H9 (cell line): ENCODE results near the gene EBF4. TPM values are rescaled to one million over a fixed set of nuclear protein-coding genes. Genes with fewer than 3 reads are reported as not detected.
"Not testable (repeated sequence)": the region's sequence is repeated elsewhere in the genome, so short reads cannot be mapped to it uniquely, and the experiment has no call there.

Experiments
- DNase-seq: peaks from one replicate; pipeline ENCODE4 v3.0.0-alpha.2; 2017
- H2AFZ ChIP-seq: one replicate; pipeline ENCODE4 v1.6.1; 2013; ENCODE audit warnings: mild to moderate bottlenecking, low read length, control low read depth, moderate library complexity
- H2AK5ac ChIP-seq: 2 replicates; pipeline ENCODE4 v1.6.1; 2013; ENCODE audit warnings: low read length, control low read depth, mixed read lengths; ENCODE audit not compliant: insufficient read length
- H2BK120ac ChIP-seq: one replicate; pipeline ENCODE4 v1.6.1; 2013; ENCODE audit warnings: low read depth, mild to moderate bottlenecking, low read length, control low read depth, inconsistent platforms; ENCODE audit not compliant: poor library complexity, severe bottlenecking
- H2BK12ac ChIP-seq: 2 replicates; pipeline ENCODE4 v1.6.1; 2013; ENCODE audit warnings: low read length, control low read depth, mixed read lengths, low read depth; ENCODE audit not compliant: insufficient read length
- H2BK15ac ChIP-seq: 2 replicates; pipeline ENCODE4 v1.6.1; 2013; ENCODE audit warnings: low read depth, low read length, control low read depth
- H2BK20ac ChIP-seq: one replicate; pipeline ENCODE4 v1.6.1; 2013; ENCODE audit warnings: low read depth, mild to moderate bottlenecking, low read length, control low read depth, inconsistent platforms; ENCODE audit not compliant: poor library complexity, severe bottlenecking
- H2BK5ac ChIP-seq: 2 replicates; pipeline ENCODE4 v1.6.1; 2013; ENCODE audit warnings: low read length, control low read depth, mixed read lengths; ENCODE audit not compliant: insufficient read length
- H3K14ac ChIP-seq: 2 replicates; pipeline ENCODE4 v1.6.1; 2013; ENCODE audit warnings: low read length, control low read depth; ENCODE audit not compliant: insufficient read depth
- H3K18ac ChIP-seq: 2 replicates; pipeline ENCODE4 v1.6.1; 2013; ENCODE audit warnings: low read depth, mild to moderate bottlenecking, mixed read lengths, low read length, control low read depth; ENCODE audit not compliant: insufficient read length
- H3K23ac ChIP-seq: 2 replicates; pipeline ENCODE4 v1.6.1; 2013; ENCODE audit warnings: low read length, control low read depth, mixed read lengths, low read depth; ENCODE audit not compliant: insufficient read length
- H3K23me2 ChIP-seq: 2 replicates; pipeline ENCODE4 v1.6.1; 2013; ENCODE audit warnings: low read depth, mild to moderate bottlenecking, mixed read lengths, low read length, control low read depth; ENCODE audit not compliant: insufficient read length, poor library complexity, severe bottlenecking
- H3K27ac ChIP-seq: 2 replicates; pipeline ENCODE4 v1.5.1; 2013; ENCODE audit warnings: low read length, control low read depth, mixed read lengths, low read depth; ENCODE audit not compliant: insufficient read length
- H3K27me3 ChIP-seq: 2 replicates; pipeline ENCODE4 v1.6.1; 2013; ENCODE audit warnings: low read length, control low read depth, inconsistent platforms; ENCODE audit not compliant: insufficient read depth
- H3K4ac ChIP-seq: 2 replicates; pipeline ENCODE4 v1.6.1; 2013; ENCODE audit warnings: low read depth, mild to moderate bottlenecking, control low read depth, inconsistent platforms, low read length, moderate library complexity
- H3K4me1 ChIP-seq: 2 replicates; pipeline ENCODE4 v1.6.1; 2013; ENCODE audit warnings: low read length, control low read depth, inconsistent platforms; ENCODE audit not compliant: insufficient read depth
- H3K4me2 ChIP-seq: 2 replicates; pipeline ENCODE4 v1.6.1; 2013; ENCODE audit warnings: low read length, control low read depth, mixed read lengths; ENCODE audit not compliant: insufficient read length, insufficient read depth
- H3K56ac ChIP-seq: 2 replicates; pipeline ENCODE4 v1.6.1; 2013; ENCODE audit warnings: low read depth, mild to moderate bottlenecking, mixed read lengths, low read length, control low read depth; ENCODE audit not compliant: insufficient read length
- H3K79me1 ChIP-seq: 2 replicates; pipeline ENCODE4 v1.6.1; 2013; ENCODE audit warnings: low read depth, mild to moderate bottlenecking, moderate library complexity, low read length, control low read depth, inconsistent platforms; ENCODE audit not compliant: insufficient read depth, poor library complexity, severe bottlenecking
- H3K79me2 ChIP-seq: 2 replicates; pipeline ENCODE4 v1.6.1; 2013; ENCODE audit warnings: low read length, control low read depth, inconsistent platforms; ENCODE audit not compliant: insufficient read depth
- H3K9ac ChIP-seq: 2 replicates; pipeline ENCODE4 v1.6.1; 2013; ENCODE audit warnings: low read length, control low read depth, mixed read lengths; ENCODE audit not compliant: insufficient read length; ENCODE audit errors: extremely low read depth
- H3K9me3 ChIP-seq: one replicate; pipeline ENCODE4 v1.6.1; 2013; ENCODE audit warnings: low read depth, low read length, inconsistent platforms; ENCODE audit not compliant: control insufficient read depth
- H3T11ph ChIP-seq: one replicate; pipeline ENCODE4 v1.6.1; 2013; ENCODE audit warnings: mild to moderate bottlenecking, low read length, control low read depth, inconsistent platforms
- H4K20me1 ChIP-seq: one replicate; pipeline ENCODE4 v1.6.1; 2013; ENCODE audit not compliant: control insufficient read depth, insufficient read length, insufficient read depth
- H4K5ac ChIP-seq: 2 replicates; pipeline ENCODE4 v1.6.1; 2013; ENCODE audit warnings: low read depth, mild to moderate bottlenecking, mixed read lengths, low read length, control low read depth; ENCODE audit not compliant: insufficient read length
- H4K8ac ChIP-seq: replicated peaks from 2 replicates; pipeline ENCODE4 v1.6.1; 2013; ENCODE audit warnings: low read length, control low read depth, mixed read lengths, low read depth; ENCODE audit not compliant: insufficient read length
- H4K91ac ChIP-seq: 2 replicates; pipeline ENCODE4 v1.6.1; 2013; ENCODE audit warnings: low read depth, mild to moderate bottlenecking, moderate library complexity, mixed read lengths, low read length, control low read depth; ENCODE audit not compliant: insufficient read length
- H3K27ac Mint-ChIP-seq, 3 experiments: 2 replicates in 2 of 3; 3 replicates in 1 of 3; pipeline ENCODE4 v1.8.0; 2020 to 2021; ENCODE audit warnings: mixed read lengths in 3 of 3, mild to moderate bottlenecking in 1 of 3, moderate library complexity in 1 of 3
- H3K27me3 Mint-ChIP-seq: 2 replicates; pipeline ENCODE4 v1.8.0; 2021; ENCODE audit warnings: low read depth, mild to moderate bottlenecking, moderate library complexity, mixed read lengths
- H3K36me3 Mint-ChIP-seq, 3 experiments: 2 replicates in 2 of 3; 3 replicates in 1 of 3; pipeline ENCODE4 v1.8.0; 2020 to 2021; ENCODE audit warnings: low read depth in 3 of 3, mixed read lengths in 3 of 3; ENCODE audit not compliant: insufficient read depth in 1 of 3
- H3K4me1 Mint-ChIP-seq, 2 experiments: 2 replicates each; pipeline ENCODE4 v1.8.0; 2020; ENCODE audit warnings: mixed read lengths in 2 of 2
- H3K4me3 Mint-ChIP-seq, 2 experiments: 2 replicates in 1 of 2; 3 replicates in 1 of 2; pipeline ENCODE4 v1.8.0; 2020 to 2021; ENCODE audit warnings: mild to moderate bottlenecking in 2 of 2, mixed read lengths in 2 of 2, moderate library complexity in 1 of 2
- H3K9me3 Mint-ChIP-seq, 2 experiments: 2 replicates in 1 of 2; 3 replicates in 1 of 2; pipeline ENCODE4 v1.8.0; 2020; ENCODE audit warnings: mild to moderate bottlenecking in 2 of 2, mixed read lengths in 2 of 2, moderate library complexity in 1 of 2
- WGBS: extraction: QIAGEN DNeasy Blood & Tissue Kit; methylation state at CpG from one replicate; pipeline ENCODE4 v1.1.7; 2013; ENCODE audit warnings: missing lambda C conversion rate, low lambda C conversion rate, mixed read lengths; ENCODE audit not compliant: insufficient read length; ENCODE audit errors: extremely low coverage; 5-methylcytosine and 5-hydroxymethylcytosine counted together
- total RNA-seq: library from RNA; stranded (reverse); gene quantifications from 2 replicates; pipeline ENCODE4 v1.2.1, GENCODE V29; 2021
- TF ChIP-seq, protein P1 (sequence below): fragments of 200-600 bp; sonication (generic); conservative IDR thresholded peaks from 3 replicates; pipeline ENCODE4 v1.8.0; 2021; ENCODE audit warnings: antibody characterized with exemption, mild to moderate bottlenecking

Gene EBF4
- total RNA-seq, 1 experiment from 2014 or later: 3.9 TPM

DNA sequence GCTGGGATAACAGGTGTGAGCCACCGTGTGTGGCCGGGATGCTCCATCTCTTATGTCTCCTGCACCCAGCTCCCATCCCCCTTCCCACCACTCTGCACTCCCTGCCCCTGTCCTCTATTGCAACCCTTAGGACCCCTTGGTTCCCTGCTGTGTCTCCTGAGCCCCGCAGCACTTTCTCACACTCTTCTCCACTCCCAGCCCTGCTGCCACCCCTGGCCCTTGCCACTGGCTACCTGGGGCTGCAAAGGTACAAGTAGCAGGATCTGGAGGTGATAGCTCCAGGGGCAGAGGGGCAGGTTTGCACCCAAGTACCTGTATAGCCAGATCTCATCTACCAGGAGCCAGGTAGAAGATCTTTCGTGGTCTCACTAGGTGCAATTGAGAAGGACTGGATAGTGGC, 114.4 kb downstream of the EBF4 start:
- H4K91ac ChIP-seq: no peak overlapping the region

DNA sequence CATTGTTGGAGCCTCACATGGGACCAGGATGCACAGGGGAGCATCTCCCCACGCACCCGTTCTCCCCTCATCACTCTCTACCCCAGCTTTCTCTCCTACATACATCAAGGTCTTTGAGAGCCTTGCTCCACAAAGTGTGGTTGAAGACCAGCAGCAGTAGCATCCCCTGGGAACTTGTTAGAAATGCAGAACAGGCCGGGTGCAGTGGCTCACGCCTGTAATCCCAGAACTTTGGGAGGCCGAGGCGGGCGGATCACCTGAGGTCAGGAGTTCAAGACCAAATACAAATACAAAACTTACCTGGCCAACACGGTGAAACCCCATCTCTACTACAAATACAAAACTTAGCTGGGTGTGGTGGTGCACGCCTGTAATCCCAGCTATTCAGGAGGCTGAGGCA, 115.3 kb downstream of the EBF4 start:
- H3T11ph ChIP-seq, H2AK5ac ChIP-seq, H3K9ac ChIP-seq, H3K79me2 ChIP-seq, H4K20me1 ChIP-seq, H3K56ac ChIP-seq, H2BK12ac ChIP-seq, H2BK15ac ChIP-seq, H3K14ac ChIP-seq, H3K4me1 ChIP-seq, H2BK20ac ChIP-seq, DNase-seq, H3K27ac ChIP-seq, H3K9me3 ChIP-seq, H3K23ac ChIP-seq, H4K8ac ChIP-seq, H2BK120ac ChIP-seq, H3K18ac ChIP-seq, H4K5ac ChIP-seq, H3K79me1 ChIP-seq, H4K91ac ChIP-seq, H3K27ac Mint-ChIP-seq, H3K4ac ChIP-seq, H3K4me3 Mint-ChIP-seq, H3K36me3 Mint-ChIP-seq, H3K23me2 ChIP-seq, H3K4me2 ChIP-seq, H2BK5ac ChIP-seq, H2AFZ ChIP-seq: not testable (repeated sequence)
- H3K27me3 Mint-ChIP-seq: peaks cover 72% of the 10 kb centered on the region
- H3K27me3 ChIP-seq: peaks cover 31% of the 10 kb centered on the region
- H3K4me1 Mint-ChIP-seq: peaks cover 11 to 17% of the 10 kb centered on the region in 2 experiments
- no CpG with 5 or more reads among the region's 9 CpGs for whole genome bisulfite sequencing
- H3K9me3 Mint-ChIP-seq: peaks cover 8 to 14% of the 10 kb centered on the region in 2 experiments

More for the DNA sequence above, 114.4 kb downstream of the EBF4 start:
- H3K23ac ChIP-seq: no peak overlapping the region
- no peaks in the 10 kb centered on the region for H4K20me1 ChIP-seq
- no peak overlapping the region for H2BK20ac ChIP-seq
- no peak overlapping the region for H3K14ac ChIP-seq
- no peak for DNase-seq
- H3K9me3 ChIP-seq: no peaks in the 10 kb centered on the region
- H4K5ac ChIP-seq: no peak overlapping the region
- Mint-ChIP-seq H3K4me3 (no peak overlapping the region), H3K27ac (no peak overlapping the region), H3K36me3 (no peaks in the 10 kb centered on the region; a peak in 1 of 7 replicates), H3K4me1 (peaks cover 11 to 19% of the 10 kb centered on the region in 2 experiments), H3K9me3 (peaks cover 3 to 7% of the 10 kb centered on the region in 2 experiments; a peak in 3 of 5 replicates), H3K27me3 (peaks cover 76% of the 10 kb centered on the region)
- peaks cover 7% of the 10 kb centered on the region; the same call in 1 of the 2 replicates for H3K4me1 ChIP-seq
- no peak overlapping the region for H3T11ph ChIP-seq
- H2BK120ac ChIP-seq: no peak overlapping the region
- no peak overlapping the region for H2AK5ac ChIP-seq
- H3K18ac ChIP-seq: no peak overlapping the region
- no peak overlapping the region for H3K9ac ChIP-seq
- no peak overlapping the region for H3K56ac ChIP-seq
- no peaks in the 10 kb centered on the region for H3K79me2 ChIP-seq
- H2BK15ac ChIP-seq: no peak overlapping the region
- no peaks in the 10 kb centered on the region for H3K79me1 ChIP-seq
- no peak overlapping the region for H2BK12ac ChIP-seq
- H3K27me3 ChIP-seq: peaks cover 38% of the 10 kb centered on the region
- no peak overlapping the region for H3K4ac ChIP-seq
- H2BK5ac ChIP-seq: no peak overlapping the region
- no peaks in the 10 kb centered on the region for H3K23me2 ChIP-seq
- TF ChIP-seq, protein P1, sequence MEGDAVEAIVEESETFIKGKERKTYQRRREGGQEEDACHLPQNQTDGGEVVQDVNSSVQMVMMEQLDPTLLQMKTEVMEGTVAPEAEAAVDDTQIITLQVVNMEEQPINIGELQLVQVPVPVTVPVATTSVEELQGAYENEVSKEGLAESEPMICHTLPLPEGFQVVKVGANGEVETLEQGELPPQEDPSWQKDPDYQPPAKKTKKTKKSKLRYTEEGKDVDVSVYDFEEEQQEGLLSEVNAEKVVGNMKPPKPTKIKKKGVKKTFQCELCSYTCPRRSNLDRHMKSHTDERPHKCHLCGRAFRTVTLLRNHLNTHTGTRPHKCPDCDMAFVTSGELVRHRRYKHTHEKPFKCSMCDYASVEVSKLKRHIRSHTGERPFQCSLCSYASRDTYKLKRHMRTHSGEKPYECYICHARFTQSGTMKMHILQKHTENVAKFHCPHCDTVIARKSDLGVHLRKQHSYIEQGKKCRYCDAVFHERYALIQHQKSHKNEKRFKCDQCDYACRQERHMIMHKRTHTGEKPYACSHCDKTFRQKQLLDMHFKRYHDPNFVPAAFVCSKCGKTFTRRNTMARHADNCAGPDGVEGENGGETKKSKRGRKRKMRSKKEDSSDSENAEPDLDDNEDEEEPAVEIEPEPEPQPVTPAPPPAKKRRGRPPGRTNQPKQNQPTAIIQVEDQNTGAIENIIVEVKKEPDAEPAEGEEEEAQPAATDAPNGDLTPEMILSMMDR: no peak
- H4K8ac ChIP-seq: no peak overlapping the region
- H3K27ac ChIP-seq: no peak overlapping the region
- H2AFZ ChIP-seq: no peak overlapping the region
- H3K4me2 ChIP-seq: no peak overlapping the region
- WGBS: no CpG with 5 or more reads among the region's 4 CpGs
